NT2/D1 (cell line): ENCODE data around the gene AGAP1.

ENCODE experiments used
- YY1 ChIP-seq: IDR thresholded peaks from 2 replicates; pipeline ENCODE4 v1.6.1; 2011; ENCODE audit not compliant: insufficient read length, insufficient read depth
- ZNF274 ChIP-seq: IDR thresholded peaks from 2 replicates; pipeline ENCODE4 v1.6.1; 2011; ENCODE audit warnings: mild to moderate bottlenecking, low read depth, low read length

GRCh38 chr2:235504441-235505180 is 10.8 kb downstream of the AGAP1 start:
- TF ChIP-seq YY1 (no peak), ZNF274 (no peak)
